Stimulated activated effector memory CD8-positive, alpha-beta T cell treated with anti-CD3 and anti-CD28 coated beads, Interleukin-12 subunit alpha, Interleukin-12 subunit beta, amount 100 ng/mL, for 72 hours (primary cell): Measurements from ENCODE around the gene RDH13.
A peak's percentile ranks its signal among the peaks of the same experiment; 100 is the strongest.
"Not testable (repeated sequence)": the region's sequence is repeated elsewhere in the genome, so short reads cannot be mapped to it uniquely, and the experiment has no call there.

ENCODE experiments used
- ATAC-seq: fragments of 150-1000 bp; cut with Tn5 transposase; 2 replicates; pipeline ENCODE4 v1.10.0; 2021
- DNase-seq, 2 donors: peaks; one replicate each; pipeline ENCODE4 v3.0.0; 2021 to 2022; ENCODE audit warnings: low spot score in 2 of 2
- H3K27ac Mint-ChIP-seq: one replicate; pipeline ENCODE4 v1.8.0; 2022; ENCODE audit warnings: mild to moderate bottlenecking, mixed read lengths
- H3K36me3 Mint-ChIP-seq: one replicate; pipeline ENCODE4 v1.8.0; 2022; ENCODE audit warnings: mild to moderate bottlenecking, mixed read lengths
- H3K4me1 Mint-ChIP-seq: one replicate; pipeline ENCODE4 v1.8.0; 2022; ENCODE audit warnings: mixed read lengths
- H3K4me3 Mint-ChIP-seq: one replicate; pipeline ENCODE4 v1.8.0; 2022; ENCODE audit warnings: mild to moderate bottlenecking, mixed read lengths
- H3K9me3 Mint-ChIP-seq: one replicate; pipeline ENCODE4 v1.8.0; 2022; ENCODE audit warnings: mixed read lengths

RDH13 gene

GRCh38 chr19:55005684-55006488, 57.1 kb downstream of the RDH13 start:
- Mint-ChIP-seq H3K27ac (peak overlapping the region; percentile 59), H3K36me3 (peaks cover 12% of the 10 kb centered on the region), H3K4me1 (peaks cover 37% of the 10 kb centered on the region), H3K9me3 (peaks cover 27% of the 10 kb centered on the region), H3K4me3 (peak overlapping the region; percentile 49)
- ATAC-seq, result peak; percentile 95
- peak; percentile 32 to 72 for DNase-seq

DNA sequence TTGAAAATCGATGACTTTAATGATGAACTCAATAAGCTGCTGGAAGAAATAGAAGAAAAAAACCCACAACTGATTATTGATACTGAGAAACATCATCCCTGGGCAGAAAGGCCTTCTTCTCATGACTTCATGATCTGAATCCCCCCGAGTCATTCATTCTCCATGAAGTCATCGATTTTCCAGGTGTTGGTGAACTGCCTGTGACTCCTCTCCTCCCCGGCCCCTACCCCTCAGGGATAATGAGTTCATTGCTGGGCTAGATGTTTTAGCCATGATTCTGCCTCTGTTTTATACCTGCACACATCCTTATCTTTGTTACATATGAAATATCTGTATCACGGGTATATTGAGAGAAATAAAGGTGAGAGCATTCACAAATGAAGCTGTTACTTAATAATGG, 62.2 kb downstream of the RDH13 start:
- Mint-ChIP-seq H3K27ac (no peak overlapping the region), H3K36me3 (peaks cover 2% of the 10 kb centered on the region), H3K4me1 (peaks cover 2% of the 10 kb centered on the region), H3K9me3 (peaks cover 5% of the 10 kb centered on the region), H3K4me3 (no peak overlapping the region)
- ATAC-seq (no peak), DNase-seq (no peak)

DNA sequence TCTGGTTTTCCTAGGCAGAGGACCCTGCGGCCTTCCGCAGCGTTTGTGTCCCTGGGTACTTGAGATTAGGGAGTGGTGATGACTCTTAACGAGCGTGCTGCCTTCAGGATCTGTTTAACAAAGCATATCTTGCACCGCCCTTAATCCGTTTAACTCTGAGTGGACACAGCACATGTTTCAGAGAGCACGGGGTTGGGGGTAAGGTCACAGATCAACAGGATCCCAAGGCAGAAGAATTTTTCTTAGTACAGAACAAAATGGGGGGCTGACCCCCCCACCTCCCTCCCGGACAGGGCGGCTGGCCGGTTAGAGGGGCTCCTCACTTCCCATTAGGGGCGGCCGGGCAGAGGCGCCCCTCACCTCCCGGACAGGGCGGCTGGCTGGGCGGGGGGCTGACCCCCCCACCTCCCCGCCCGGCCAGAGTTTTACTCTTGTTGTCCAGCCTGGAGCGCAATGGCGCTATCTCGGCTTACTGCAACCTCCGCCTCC, 64.2 kb downstream of the RDH13 start:
- not testable (repeated sequence) for H3K9me3 Mint-ChIP-seq, H3K4me1 Mint-ChIP-seq, H3K4me3 Mint-ChIP-seq, H3K36me3 Mint-ChIP-seq, ATAC-seq, H3K27ac Mint-ChIP-seq, DNase-seq

DNA sequence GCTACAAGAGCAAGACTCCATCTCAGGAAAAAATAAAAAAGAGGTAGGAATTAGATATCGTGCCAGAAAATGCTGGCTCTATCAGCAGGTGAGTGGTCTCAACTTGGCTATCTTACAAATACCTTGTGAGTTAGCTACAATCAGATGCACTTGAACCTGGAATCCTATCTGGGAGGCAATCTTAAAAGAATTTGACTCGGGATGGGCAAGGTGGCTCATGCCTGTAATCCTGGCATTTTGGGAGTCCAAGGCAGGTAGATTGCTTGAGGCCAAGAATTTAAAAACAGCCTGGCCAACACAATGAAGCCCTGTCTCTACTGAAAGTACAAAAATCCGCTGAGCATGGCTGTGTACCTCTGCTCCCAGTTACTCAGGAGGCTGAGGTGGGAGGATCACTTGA, 67.4 kb downstream of the RDH13 start:
- H3K4me1 Mint-ChIP-seq, result no peaks in the 10 kb centered on the region
- peaks cover 8% of the 10 kb centered on the region for H3K36me3 Mint-ChIP-seq
- H3K9me3 Mint-ChIP-seq, result peaks cover 2% of the 10 kb centered on the region
- no peak overlapping the region for H3K27ac Mint-ChIP-seq
- H3K4me3 Mint-ChIP-seq, result no peak overlapping the region
- ATAC-seq, result no peak
- no peak for DNase-seq
